GM12874 (cell line): ENCODE results near the gene MR1.

ENCODE experiments used
- CTCF ChIP-seq: IDR thresholded peaks from 2 replicates; pipeline ENCODE4 v1.5.1; 2011; ENCODE audit warnings: low read depth, mild to moderate bottlenecking, control low read depth, low read length, moderate library complexity; ENCODE audit not compliant: insufficient read depth

The MR1 gene

GRCh38 chr1:181062836-181063428 lies 29.1 kb downstream of the MR1 start:
- TF ChIP-seq CTCF: no peak

GRCh38 chr1:181064011-181064623 lies 30.3 kb downstream of the MR1 start:
- TF ChIP-seq CTCF: no peak

GRCh38 chr1:181064702-181065101 lies 30.9 kb downstream of the MR1 start:
- no peak for TF ChIP-seq CTCF

- no peak for TF ChIP-seq CTCF
Measured at GRCh38 chr1:181073638-181074037, 39.9 kb downstream of the MR1 start.

GRCh38 chr1:181075766-181076350 lies 42.1 kb downstream of the MR1 start:
- no peak for TF ChIP-seq CTCF

- no peak for TF ChIP-seq CTCF
Measured at GRCh38 chr1:181076852-181077251, 43.1 kb downstream of the MR1 start.

- TF ChIP-seq CTCF: no peak
Measured at GRCh38 chr1:181077576-181078242, 43.9 kb downstream of the MR1 start.
